ENCODE results near the gene PPP4R3A. TPM values are rescaled to one million over a fixed set of nuclear protein-coding genes. Genes with fewer than 3 reads are reported as not detected.
"Not testable (repeated sequence)": the region's sequence is repeated elsewhere in the genome, so short reads cannot be mapped to it uniquely, and the experiment has no call there.

Gene PPP4R3A
- total RNA-seq, 3 donors from 2014 or later, result 127 to 142 (median 141) TPM

GRCh38 chr14:91436266-91436665 is 73.8 kb downstream of the PPP4R3A start:
- H3K9me3 Mint-ChIP-seq; H3K36me3 Mint-ChIP-seq (ENCODE audit: insufficient read depth); H3K4me1 Mint-ChIP-seq (ENCODE audit: low read depth); DNase-seq; ATAC-seq; H3K27me3 Mint-ChIP-seq (ENCODE audit: low read depth); H3K4me3 Mint-ChIP-seq: not testable (repeated sequence)

GRCh38 chr14:91429385-91429784 is 80.7 kb downstream of the PPP4R3A start:
- Mint-ChIP-seq H3K4me3 (no peak overlapping the region), H3K27me3 (ENCODE audit: low read depth) (no peaks in the 10 kb centered on the region), H3K36me3 (ENCODE audit: insufficient read depth) (no peaks in the 10 kb centered on the region), H3K9me3 (no peaks in the 10 kb centered on the region), H3K4me1 (ENCODE audit: low read depth) (peaks cover 9% of the 10 kb centered on the region)
- no peak for DNase-seq
- ATAC-seq, result no peak

GRCh38 chr14:91428931-91429330 is 81.2 kb downstream of the PPP4R3A start:
- H3K27me3 Mint-ChIP-seq (ENCODE audit: low read depth); ATAC-seq; H3K36me3 Mint-ChIP-seq (ENCODE audit: insufficient read depth); DNase-seq; H3K4me3 Mint-ChIP-seq; H3K4me1 Mint-ChIP-seq (ENCODE audit: low read depth); H3K9me3 Mint-ChIP-seq: not testable (repeated sequence)

- not testable (repeated sequence) for H3K9me3 Mint-ChIP-seq; H3K36me3 Mint-ChIP-seq (ENCODE audit: insufficient read depth); H3K4me3 Mint-ChIP-seq; ATAC-seq; DNase-seq; H3K4me1 Mint-ChIP-seq (ENCODE audit: low read depth); H3K27me3 Mint-ChIP-seq (ENCODE audit: low read depth)
Observed at GRCh38 chr14:91425531-91425944, 84.6 kb downstream of the PPP4R3A start.

GRCh38 chr14:91424813-91425530 is 85.1 kb downstream of the PPP4R3A start:
- H3K27me3 Mint-ChIP-seq (ENCODE audit: low read depth), result no peaks in the 10 kb centered on the region
- peaks cover 9% of the 10 kb centered on the region for H3K4me1 Mint-ChIP-seq (ENCODE audit: low read depth)
- no peak overlapping the region for H3K4me3 Mint-ChIP-seq
- no peaks in the 10 kb centered on the region for H3K9me3 Mint-ChIP-seq
- H3K36me3 Mint-ChIP-seq (ENCODE audit: insufficient read depth), result no peaks in the 10 kb centered on the region
- ATAC-seq, result no peak
- no peak for DNase-seq

- peaks cover under 1% of the 10 kb centered on the region for H3K36me3 Mint-ChIP-seq (ENCODE audit: insufficient read depth)
- ATAC-seq, result no peak
- H3K4me1 Mint-ChIP-seq (ENCODE audit: low read depth), result peaks cover 13% of the 10 kb centered on the region
- H3K4me3 Mint-ChIP-seq, result no peak overlapping the region
- H3K27me3 Mint-ChIP-seq (ENCODE audit: low read depth), result no peaks in the 10 kb centered on the region
- no peak for DNase-seq
- no peaks in the 10 kb centered on the region for H3K9me3 Mint-ChIP-seq
Observed at GRCh38 chr14:91420686-91421085, 89.4 kb downstream of the PPP4R3A start.

GRCh38 chr14:91419451-91419850 is 90.7 kb downstream of the PPP4R3A start:
- DNase-seq, result no peak
- H3K36me3 Mint-ChIP-seq (ENCODE audit: insufficient read depth), result peaks cover 5% of the 10 kb centered on the region
- H3K9me3 Mint-ChIP-seq, result no peaks in the 10 kb centered on the region
- H3K4me3 Mint-ChIP-seq, result peak overlapping the region; percentile 75
- no peaks in the 10 kb centered on the region for H3K27me3 Mint-ChIP-seq (ENCODE audit: low read depth)
- ATAC-seq, result no peak
- H3K4me1 Mint-ChIP-seq (ENCODE audit: low read depth), result peaks cover 22% of the 10 kb centered on the region

GRCh38 chr14:91419044-91419397 is 91.1 kb downstream of the PPP4R3A start:
- no peaks in the 10 kb centered on the region for H3K27me3 Mint-ChIP-seq (ENCODE audit: low read depth)
- ATAC-seq, result peak; percentile 13
- peak overlapping the region; percentile 75 for H3K4me3 Mint-ChIP-seq
- peaks cover 6% of the 10 kb centered on the region for H3K36me3 Mint-ChIP-seq (ENCODE audit: insufficient read depth)
- H3K4me1 Mint-ChIP-seq (ENCODE audit: low read depth), result peaks cover 27% of the 10 kb centered on the region
- DNase-seq, result no peak
- no peaks in the 10 kb centered on the region for H3K9me3 Mint-ChIP-seq

GRCh38 chr14:91418387-91419043 is 91.6 kb downstream of the PPP4R3A start:
- peak overlapping the region; percentile 75 for H3K4me3 Mint-ChIP-seq
- DNase-seq (peak; percentile 84), ATAC-seq (peak; percentile 8 to 16)
- peaks cover 32% of the 10 kb centered on the region for H3K4me1 Mint-ChIP-seq (ENCODE audit: low read depth)
- H3K9me3 Mint-ChIP-seq, result no peaks in the 10 kb centered on the region
- H3K36me3 Mint-ChIP-seq (ENCODE audit: insufficient read depth), result peaks cover 10% of the 10 kb centered on the region
- H3K27me3 Mint-ChIP-seq (ENCODE audit: low read depth), result no peaks in the 10 kb centered on the region

GRCh38 chr14:91417983-91418386 is 92.1 kb downstream of the PPP4R3A start:
- H3K27me3 Mint-ChIP-seq (ENCODE audit: low read depth), result no peaks in the 10 kb centered on the region
- peaks cover 14% of the 10 kb centered on the region for H3K36me3 Mint-ChIP-seq (ENCODE audit: insufficient read depth)
- H3K4me3 Mint-ChIP-seq, result peak overlapping the region; percentile 75
- DNase-seq, result peak; percentile 60
- peak; percentile 48 to 51 for ATAC-seq
- peaks cover 37% of the 10 kb centered on the region for H3K4me1 Mint-ChIP-seq (ENCODE audit: low read depth)
- no peaks in the 10 kb centered on the region for H3K9me3 Mint-ChIP-seq

GRCh38 chr14:91417120-91417982 is 92.8 kb downstream of the PPP4R3A start, which contains the start of gene CCDC88C:
Gene CCDC88C (minus strand): TSS chr14:91417820. CDS start chr14:91417690, 130 bp downstream.
- ATAC-seq, result peak; percentile 65 to 69
- peak within 1 kb of the TSS; percentile 99 for H3K4me3 Mint-ChIP-seq
- peaks cover 43% of the 10 kb centered on the region for H3K4me1 Mint-ChIP-seq (ENCODE audit: low read depth)

GRCh38 chr14:91416744-91417119 is 93.4 kb downstream of the PPP4R3A start:
- H3K27me3 Mint-ChIP-seq (ENCODE audit: low read depth), result no peaks in the 10 kb centered on the region
- H3K4me3 Mint-ChIP-seq, result peak overlapping the region; percentile 99
- peaks cover 46% of the 10 kb centered on the region for H3K4me1 Mint-ChIP-seq (ENCODE audit: low read depth)
- H3K9me3 Mint-ChIP-seq, result no peaks in the 10 kb centered on the region
- peaks cover 16% of the 10 kb centered on the region for H3K36me3 Mint-ChIP-seq (ENCODE audit: insufficient read depth)
- ATAC-seq (no peak), DNase-seq (no peak)

More at GRCh38 chr14:91417120-91417982, 92.8 kb downstream of the PPP4R3A start, which contains the start of gene CCDC88C:
- Mint-ChIP-seq H3K9me3 (no peaks in the 10 kb centered on the region), H3K36me3 (ENCODE audit: insufficient read depth) (peaks cover 16% of the 10 kb centered on the region), H3K27me3 (ENCODE audit: low read depth) (no peaks in the 10 kb centered on the region)
- peak; percentile 73 for DNase-seq

GRCh38 chr14:91415794-91416743 is 94.0 kb downstream of the PPP4R3A start:
- H3K36me3 Mint-ChIP-seq (ENCODE audit: insufficient read depth), result peaks cover 16% of the 10 kb centered on the region
- peak; percentile 50 for DNase-seq
- H3K27me3 Mint-ChIP-seq (ENCODE audit: low read depth), result no peaks in the 10 kb centered on the region
- H3K4me1 Mint-ChIP-seq (ENCODE audit: low read depth), result peaks cover 52% of the 10 kb centered on the region
- ATAC-seq, result peak; percentile 42 to 44
- peak overlapping the region; percentile 99 for H3K4me3 Mint-ChIP-seq
- H3K9me3 Mint-ChIP-seq, result no peaks in the 10 kb centered on the region

All from activated T-cell treated with anti-CD3 and anti-CD28 coated beads, Interleukin-2, amount 50 U/mL, for 4 hours (primary cell).